ENCODE data around the gene FAM241B. TPM values are rescaled to one million over a fixed set of nuclear protein-coding genes. Genes with fewer than 3 reads are reported as not detected.

The FAM241B gene
- total RNA-seq, 1 donor from 2014 or later, result 50.1 TPM

DNA sequence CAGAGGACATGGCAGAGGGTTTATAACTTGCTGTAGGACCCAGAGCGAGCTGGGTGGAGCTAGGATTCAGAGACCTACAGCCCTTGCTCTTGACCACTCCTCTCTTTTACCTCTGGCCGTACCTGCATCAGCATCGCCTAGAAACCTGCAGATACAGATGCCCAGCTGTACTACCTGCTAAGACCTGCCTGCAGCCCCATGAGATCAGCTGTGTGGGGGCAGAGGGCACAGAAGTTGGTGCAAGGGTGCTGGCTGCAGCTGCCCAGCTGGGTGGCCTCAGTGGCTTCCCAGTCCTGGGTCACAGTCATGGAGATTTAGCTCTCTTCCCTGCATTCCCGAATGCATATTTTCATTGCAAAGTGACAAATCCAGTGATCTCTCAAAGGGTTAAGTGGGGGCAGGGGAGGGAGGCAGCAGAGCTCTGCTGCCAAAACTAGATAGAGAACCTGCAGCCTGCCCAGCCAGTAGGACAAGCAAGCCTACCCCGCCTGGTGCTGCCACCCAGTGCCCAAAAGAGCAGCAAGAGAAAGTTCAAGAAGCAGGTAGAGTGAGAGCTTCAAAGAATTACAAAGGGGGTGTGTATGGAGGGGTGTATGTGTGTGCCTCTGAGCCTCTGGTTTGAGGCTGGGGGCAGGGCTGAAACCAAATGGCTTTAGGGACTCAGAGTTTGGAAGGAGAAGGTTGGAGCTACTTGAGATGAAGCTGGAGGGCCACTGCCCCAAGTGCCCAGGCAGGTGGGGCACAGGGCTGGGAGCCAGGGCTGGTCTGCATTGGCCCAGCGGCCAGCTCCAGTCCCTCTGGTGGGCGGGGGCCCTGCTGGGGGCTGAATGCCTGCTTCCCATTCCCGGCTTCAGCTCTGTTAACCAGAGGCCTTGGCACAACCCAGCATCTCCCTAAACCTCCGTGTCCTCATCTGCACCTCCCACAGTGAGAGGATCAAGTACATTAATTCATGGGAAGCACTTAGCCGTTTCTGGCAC lies 6.9 kb downstream of the FAM241B start:
- no peak overlapping the region for H3K4me3 Mint-ChIP-seq (ENCODE audit: unreplicated experiment)
- H3K36me3 Mint-ChIP-seq (ENCODE audit: unreplicated experiment), result no peaks in the 10 kb centered on the region
- no peak for DNase-seq
- TF ChIP-seq, protein P1, sequence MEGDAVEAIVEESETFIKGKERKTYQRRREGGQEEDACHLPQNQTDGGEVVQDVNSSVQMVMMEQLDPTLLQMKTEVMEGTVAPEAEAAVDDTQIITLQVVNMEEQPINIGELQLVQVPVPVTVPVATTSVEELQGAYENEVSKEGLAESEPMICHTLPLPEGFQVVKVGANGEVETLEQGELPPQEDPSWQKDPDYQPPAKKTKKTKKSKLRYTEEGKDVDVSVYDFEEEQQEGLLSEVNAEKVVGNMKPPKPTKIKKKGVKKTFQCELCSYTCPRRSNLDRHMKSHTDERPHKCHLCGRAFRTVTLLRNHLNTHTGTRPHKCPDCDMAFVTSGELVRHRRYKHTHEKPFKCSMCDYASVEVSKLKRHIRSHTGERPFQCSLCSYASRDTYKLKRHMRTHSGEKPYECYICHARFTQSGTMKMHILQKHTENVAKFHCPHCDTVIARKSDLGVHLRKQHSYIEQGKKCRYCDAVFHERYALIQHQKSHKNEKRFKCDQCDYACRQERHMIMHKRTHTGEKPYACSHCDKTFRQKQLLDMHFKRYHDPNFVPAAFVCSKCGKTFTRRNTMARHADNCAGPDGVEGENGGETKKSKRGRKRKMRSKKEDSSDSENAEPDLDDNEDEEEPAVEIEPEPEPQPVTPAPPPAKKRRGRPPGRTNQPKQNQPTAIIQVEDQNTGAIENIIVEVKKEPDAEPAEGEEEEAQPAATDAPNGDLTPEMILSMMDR (IDR thresholded peaks at IDR 0.05; ENCODE audit: partially characterized antibody, unreplicated experiment), result no peak
- no peak overlapping the region for H3K27ac Mint-ChIP-seq (ENCODE audit: unreplicated experiment)
- H3K4me1 Mint-ChIP-seq (ENCODE audit: low read depth, unreplicated experiment), result peaks cover 2% of the 10 kb centered on the region
- peaks cover 3% of the 10 kb centered on the region for H3K27me3 Mint-ChIP-seq (ENCODE audit: unreplicated experiment)
- H3K9me3 Mint-ChIP-seq (ENCODE audit: unreplicated experiment), result no peaks in the 10 kb centered on the region

DNA sequence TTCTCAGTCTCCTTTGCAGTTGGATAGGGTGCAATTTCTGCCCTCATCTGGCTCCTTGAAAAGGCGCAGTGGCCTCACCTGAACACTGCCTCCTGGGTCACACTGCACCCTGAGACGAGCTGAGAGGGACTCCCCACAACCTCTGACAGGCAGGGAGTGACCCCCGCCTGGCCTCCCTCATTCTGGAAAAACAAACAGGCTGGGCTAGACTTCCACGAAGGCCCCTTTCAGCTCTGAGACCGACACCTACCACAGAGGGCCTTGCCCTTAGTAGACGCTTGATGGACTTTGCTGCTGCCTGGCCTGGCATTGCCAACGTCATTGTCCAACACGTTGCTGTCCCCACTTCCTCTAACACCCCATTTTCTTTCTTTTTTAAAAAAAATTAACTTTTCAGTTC lies 8.6 kb downstream of the FAM241B start:
- Mint-ChIP-seq H3K4me1 (ENCODE audit: low read depth, unreplicated experiment) (peaks cover 2% of the 10 kb centered on the region), H3K4me3 (ENCODE audit: unreplicated experiment) (no peak overlapping the region), H3K27me3 (ENCODE audit: unreplicated experiment) (peaks cover 3% of the 10 kb centered on the region), H3K9me3 (ENCODE audit: unreplicated experiment) (no peaks in the 10 kb centered on the region), H3K27ac (ENCODE audit: unreplicated experiment) (no peak overlapping the region), H3K36me3 (ENCODE audit: unreplicated experiment) (no peaks in the 10 kb centered on the region)
- TF ChIP-seq, protein P1 (IDR thresholded peaks at IDR 0.05; ENCODE audit: partially characterized antibody, unreplicated experiment), result no peak
- no peak for DNase-seq

DNA sequence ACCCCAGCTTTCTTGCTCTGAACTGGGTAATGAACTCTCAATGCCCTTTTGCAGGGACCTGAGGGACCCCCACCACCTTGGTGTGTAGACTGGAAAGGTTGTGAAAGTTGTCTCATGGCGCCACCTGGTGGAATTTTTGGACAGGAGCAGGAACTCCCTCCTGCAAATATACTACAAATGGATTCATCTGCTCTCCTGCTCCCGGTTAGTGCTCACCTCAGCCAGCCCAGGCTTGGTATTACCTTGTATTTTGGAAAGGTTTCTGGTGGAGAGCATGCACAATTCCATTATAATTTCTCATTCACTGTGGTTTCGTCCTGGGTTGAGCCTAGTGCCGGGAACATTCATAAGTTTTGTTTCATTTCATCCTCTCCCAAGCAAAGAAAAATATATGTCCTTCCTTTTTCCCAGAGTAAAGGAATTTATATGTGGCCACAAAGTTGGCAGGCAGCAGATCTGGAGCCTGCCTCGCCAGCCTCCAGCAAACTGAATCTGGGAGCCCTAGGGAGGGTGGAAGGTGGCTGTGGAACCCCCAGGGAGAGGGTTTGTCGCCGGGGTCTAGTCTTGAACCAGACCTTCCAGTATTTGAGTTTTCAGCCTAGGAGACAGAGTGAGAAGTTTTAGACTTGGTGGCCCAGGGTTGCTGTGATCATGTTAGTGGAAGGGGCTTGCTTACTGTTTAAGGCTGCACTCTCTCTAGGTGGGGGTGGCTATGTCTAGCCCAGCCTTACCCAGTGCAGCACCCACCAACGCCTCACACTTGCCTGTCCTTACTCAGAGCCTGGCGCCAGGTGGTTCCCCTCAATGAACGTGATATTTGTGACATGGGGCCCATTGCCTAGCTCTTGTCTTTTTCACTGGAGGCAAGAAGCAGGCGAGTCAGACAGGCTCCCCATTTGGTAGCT lies 9.5 kb downstream of the FAM241B start:
- H3K4me1 Mint-ChIP-seq (ENCODE audit: low read depth, unreplicated experiment), result peaks cover 2% of the 10 kb centered on the region
- H3K27ac Mint-ChIP-seq (ENCODE audit: unreplicated experiment), result no peak overlapping the region
- TF ChIP-seq, protein P1 (IDR thresholded peaks at IDR 0.05; ENCODE audit: partially characterized antibody, unreplicated experiment), result peak; percentile 92
- peak; percentile 72 for DNase-seq
- peaks cover 3% of the 10 kb centered on the region for H3K27me3 Mint-ChIP-seq (ENCODE audit: unreplicated experiment)
- no peak overlapping the region for H3K4me3 Mint-ChIP-seq (ENCODE audit: unreplicated experiment)
- H3K9me3 Mint-ChIP-seq (ENCODE audit: unreplicated experiment), result peaks cover under 1% of the 10 kb centered on the region
- H3K36me3 Mint-ChIP-seq (ENCODE audit: unreplicated experiment), result no peaks in the 10 kb centered on the region

DNA sequence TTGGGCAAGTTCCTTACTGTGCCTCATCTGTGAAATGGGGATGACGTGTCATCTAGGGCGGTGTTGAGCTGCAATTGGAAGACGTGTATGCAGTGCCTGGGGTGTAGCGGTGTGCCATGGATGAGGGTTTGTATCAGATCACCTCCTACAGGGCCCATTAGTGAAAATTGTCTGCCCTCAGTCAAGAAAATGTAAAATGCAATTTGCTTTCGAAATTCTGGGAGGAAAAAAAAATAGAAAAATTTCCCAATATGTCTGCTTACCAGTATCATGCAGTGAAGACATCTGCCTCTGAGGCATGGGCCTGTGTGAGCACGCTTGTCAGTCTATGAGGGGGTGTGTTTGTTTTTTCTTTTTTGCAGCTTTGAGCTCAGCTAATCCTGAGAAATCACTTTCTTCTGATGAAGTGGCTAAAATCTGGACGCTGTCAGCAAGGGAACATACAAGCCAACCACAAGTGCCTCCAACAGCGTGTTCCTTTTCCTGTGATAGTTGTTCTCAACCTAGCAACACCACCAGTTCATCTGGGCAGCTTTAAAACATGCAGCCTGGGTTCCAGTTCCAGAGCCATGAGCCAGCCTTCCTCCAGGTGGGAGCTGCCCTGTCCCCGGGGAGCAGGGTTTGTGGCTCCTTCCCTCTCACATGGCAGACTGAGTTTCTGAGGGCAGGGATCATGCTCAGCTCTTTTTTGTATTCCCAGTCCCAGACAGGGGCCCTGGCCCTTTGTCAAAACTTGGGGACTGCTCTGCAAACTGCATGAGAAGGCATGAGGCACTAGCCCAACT lies 10.3 kb downstream of the FAM241B start:
- Mint-ChIP-seq H3K27me3 (ENCODE audit: unreplicated experiment) (peaks cover 5% of the 10 kb centered on the region), H3K4me1 (ENCODE audit: low read depth, unreplicated experiment) (peaks cover 9% of the 10 kb centered on the region), H3K36me3 (ENCODE audit: unreplicated experiment) (no peaks in the 10 kb centered on the region), H3K27ac (ENCODE audit: unreplicated experiment) (no peak overlapping the region), H3K9me3 (ENCODE audit: unreplicated experiment) (peaks cover 1% of the 10 kb centered on the region), H3K4me3 (ENCODE audit: unreplicated experiment) (no peak overlapping the region)
- no peak for DNase-seq
- TF ChIP-seq, protein P1 (IDR thresholded peaks at IDR 0.05; ENCODE audit: partially characterized antibody, unreplicated experiment), result no peak
